ENCODE data around the gene ZXDC. TPM values are rescaled to one million over a fixed set of nuclear protein-coding genes. Genes with fewer than 3 reads are reported as not detected.

The ZXDC gene
- total RNA-seq, 1 donor from 2014 or later: 18.8 TPM

- Histone ChIP-seq H3K36me3 (ENCODE audit: control insufficient read depth in 3 of 3, insufficient read depth in 3 of 3, low read length in 3 of 3) (no peaks in the 10 kb centered on the region), H3K27ac (ENCODE audit: low read depth, low read length) (no peak overlapping the region), H3K9me3 (ENCODE audit: control insufficient read depth in 3 of 3, low read length in 3 of 3) (no peaks in the 10 kb centered on the region), H3K27me3 (ENCODE audit: control insufficient read depth in 3 of 3, insufficient read depth in 3 of 3, low read length in 3 of 3) (peaks cover 0 to 10% (median 3%) of the 10 kb centered on the region in 3 donors), H3K4me3 (ENCODE audit: low read length in 3 of 3) (no peak overlapping the region), H3K9ac (ENCODE audit: low read depth in 1 of 3, low read length in 3 of 3) (no peak overlapping the region), H3K4me1 (ENCODE audit: control insufficient read depth in 3 of 3, insufficient read depth in 3 of 3, low read length in 3 of 3) (peaks cover 0 to 3% (median 2%) of the 10 kb centered on the region in 3 donors)
These were observed 42.5 kb upstream of the ZXDC start for GRCh38 chr3:126517986-126518778.

DNA sequence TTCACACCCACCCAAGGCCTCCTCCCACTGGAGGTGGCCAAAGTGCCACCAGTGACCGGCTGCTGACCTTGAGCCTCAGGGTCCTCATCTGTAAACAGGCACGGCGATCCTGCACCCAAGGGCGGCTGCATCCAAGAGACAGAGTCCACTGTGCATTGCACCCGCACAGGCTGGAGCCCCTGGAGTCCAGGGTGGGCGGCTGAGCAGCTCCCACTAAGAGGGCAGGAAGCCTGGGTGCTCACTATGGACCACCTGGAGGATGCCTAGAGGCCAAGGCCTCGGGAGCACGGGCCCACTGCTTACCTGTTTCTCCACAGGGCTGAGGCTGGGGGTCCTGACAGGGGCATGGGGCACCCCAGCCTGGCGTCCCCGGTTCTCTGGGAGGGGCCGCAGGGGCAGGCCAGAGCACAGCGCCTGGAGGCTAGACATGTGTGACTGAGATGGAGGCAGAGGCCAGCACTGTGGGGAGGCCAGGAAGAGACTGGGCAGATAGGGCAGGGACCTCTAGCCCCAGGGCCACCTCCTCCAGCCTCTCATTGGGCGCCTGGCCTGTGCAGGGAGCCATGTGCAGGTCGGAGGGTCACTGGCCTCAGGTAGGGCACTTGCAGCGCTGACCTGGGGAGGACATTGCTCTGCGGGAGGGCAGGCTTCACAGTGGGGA lies 41.7 kb upstream of the ZXDC start, which contains the start of gene UROC1:
UROC1 (minus strand) TSS at position 483 of the 661 bp plus-strand sequence; CDS start at position 429, 54 bp downstream.
- peaks cover 0 to 7% (median 1%) of the 10 kb centered on the region in 3 donors for H3K4me1 ChIP-seq (ENCODE audit: control insufficient read depth in 3 of 3, insufficient read depth in 3 of 3, low read length in 3 of 3)
- peaks cover 0 to 4% (median 3%) of the 10 kb centered on the region in 3 donors for H3K27me3 ChIP-seq (ENCODE audit: control insufficient read depth in 3 of 3, insufficient read depth in 3 of 3, low read length in 3 of 3)
- H3K27ac ChIP-seq (ENCODE audit: low read depth, low read length): no peak within 1 kb of the TSS
- H3K9me3 ChIP-seq (ENCODE audit: control insufficient read depth in 3 of 3, low read length in 3 of 3): no peaks in the 10 kb centered on the region
- H3K36me3 ChIP-seq (ENCODE audit: control insufficient read depth in 3 of 3, insufficient read depth in 3 of 3, low read length in 3 of 3): no peaks in the 10 kb centered on the region
- H3K9ac ChIP-seq (ENCODE audit: low read depth in 1 of 3, low read length in 3 of 3): no peak within 1 kb of the TSS
- no peak within 1 kb of the TSS for H3K4me3 ChIP-seq (ENCODE audit: low read length in 3 of 3)

- no peaks in the 10 kb centered on the region for H3K9me3 ChIP-seq (ENCODE audit: control insufficient read depth in 3 of 3, low read length in 3 of 3)
- peaks cover 0 to 10% (median 2%) of the 10 kb centered on the region in 3 donors for H3K4me1 ChIP-seq (ENCODE audit: control insufficient read depth in 3 of 3, insufficient read depth in 3 of 3, low read length in 3 of 3)
- peaks cover 0 to 3% (median 3%) of the 10 kb centered on the region in 3 donors for H3K27me3 ChIP-seq (ENCODE audit: control insufficient read depth in 3 of 3, insufficient read depth in 3 of 3, low read length in 3 of 3)
- H3K4me3 ChIP-seq (ENCODE audit: low read length in 3 of 3): no peak overlapping the region
- H3K36me3 ChIP-seq (ENCODE audit: control insufficient read depth in 3 of 3, insufficient read depth in 3 of 3, low read length in 3 of 3): no peaks in the 10 kb centered on the region
- H3K9ac ChIP-seq (ENCODE audit: low read depth in 1 of 3, low read length in 3 of 3): no peak overlapping the region
- H3K27ac ChIP-seq (ENCODE audit: low read depth, low read length): no peak overlapping the region
These were observed 41.2 kb upstream of the ZXDC start for GRCh38 chr3:126516936-126517290.

- Histone ChIP-seq H3K4me3 (ENCODE audit: low read length in 3 of 3) (no peak overlapping the region), H3K36me3 (ENCODE audit: control insufficient read depth in 3 of 3, insufficient read depth in 3 of 3, low read length in 3 of 3) (no peaks in the 10 kb centered on the region), H3K27ac (ENCODE audit: low read depth, low read length) (no peak overlapping the region), H3K9me3 (ENCODE audit: control insufficient read depth in 3 of 3, low read length in 3 of 3) (no peaks in the 10 kb centered on the region), H3K9ac (ENCODE audit: low read depth in 1 of 3, low read length in 3 of 3) (no peak overlapping the region), H3K27me3 (ENCODE audit: control insufficient read depth in 3 of 3, insufficient read depth in 3 of 3, low read length in 3 of 3) (peaks cover 0 to 3% (median 3%) of the 10 kb centered on the region in 3 donors), H3K4me1 (ENCODE audit: control insufficient read depth in 3 of 3, insufficient read depth in 3 of 3, low read length in 3 of 3) (peaks cover 0 to 11% (median 2%) of the 10 kb centered on the region in 3 donors)
These were observed 40.7 kb upstream of the ZXDC start for GRCh38 chr3:126516152-126516935.

DNA sequence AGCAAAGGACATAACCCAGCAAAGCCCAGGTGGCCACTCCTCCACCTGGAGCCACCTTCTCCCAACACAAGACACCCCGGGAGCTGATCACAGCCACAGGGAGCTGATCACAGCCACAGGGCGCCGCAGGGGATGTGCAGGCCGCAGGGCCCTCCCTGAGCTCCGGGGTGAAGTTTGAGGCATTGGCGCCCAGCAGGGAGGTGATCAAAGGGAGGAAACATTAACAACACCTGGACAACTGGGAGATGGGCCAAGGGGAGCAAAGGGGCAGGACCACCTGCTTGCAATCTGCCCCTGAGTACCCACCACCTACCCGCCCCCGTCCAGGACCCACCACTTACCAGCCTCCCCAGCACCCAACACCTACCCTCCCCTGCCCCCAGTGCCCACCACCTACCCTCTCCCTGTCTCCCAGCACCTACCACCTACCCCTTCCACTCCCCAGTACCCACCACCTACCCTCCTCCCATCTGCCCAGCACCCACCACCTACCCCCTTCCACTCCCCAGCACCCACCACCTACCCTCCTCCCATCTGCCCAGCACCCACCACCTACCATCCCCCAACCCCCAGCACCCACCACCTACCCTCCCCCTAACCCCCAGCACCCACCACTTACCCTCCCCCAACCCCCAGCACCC lies 39.5 kb upstream of the ZXDC start:
- Histone ChIP-seq H3K27me3 (ENCODE audit: control insufficient read depth in 3 of 3, insufficient read depth in 3 of 3, low read length in 3 of 3) (peaks cover 0 to 3% (median 3%) of the 10 kb centered on the region in 3 donors), H3K36me3 (ENCODE audit: control insufficient read depth in 3 of 3, insufficient read depth in 3 of 3, low read length in 3 of 3) (no peaks in the 10 kb centered on the region), H3K4me1 (ENCODE audit: control insufficient read depth in 3 of 3, insufficient read depth in 3 of 3, low read length in 3 of 3) (peaks cover 0 to 11% (median 2%) of the 10 kb centered on the region in 3 donors), H3K4me3 (ENCODE audit: low read length in 3 of 3) (no peak overlapping the region), H3K9me3 (ENCODE audit: control insufficient read depth in 3 of 3, low read length in 3 of 3) (no peaks in the 10 kb centered on the region), H3K9ac (ENCODE audit: low read depth in 1 of 3, low read length in 3 of 3) (no peak overlapping the region), H3K27ac (ENCODE audit: low read depth, low read length) (no peak overlapping the region)

DNA sequence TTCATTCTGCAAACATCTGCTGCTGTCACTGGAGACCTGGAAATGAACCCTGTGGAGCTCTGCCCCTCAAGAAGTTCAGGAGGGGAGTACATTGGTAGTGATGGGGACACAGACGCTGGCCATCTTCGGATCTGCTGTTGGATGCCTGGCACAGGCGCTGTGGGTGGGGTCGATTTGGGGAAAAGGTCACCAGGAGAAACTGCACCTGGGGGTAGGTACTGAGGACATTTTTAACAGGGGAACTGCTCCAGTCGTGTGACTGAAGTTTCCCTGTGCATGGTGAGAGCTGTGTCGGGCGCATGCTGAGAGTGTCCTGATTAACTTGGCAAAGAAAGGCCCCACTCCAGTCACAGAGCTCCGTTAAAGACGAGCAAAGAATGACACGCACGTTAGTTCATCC lies 38.5 kb upstream of the ZXDC start:
- peaks cover 0 to 11% (median 2%) of the 10 kb centered on the region in 3 donors for H3K4me1 ChIP-seq (ENCODE audit: control insufficient read depth in 3 of 3, insufficient read depth in 3 of 3, low read length in 3 of 3)

GRCh38 chr3:126512916-126513650 lies 37.4 kb upstream of the ZXDC start:
- Histone ChIP-seq H3K27ac (ENCODE audit: low read depth, low read length) (no peak overlapping the region), H3K9ac (ENCODE audit: low read depth in 1 of 3, low read length in 3 of 3) (no peak overlapping the region), H3K9me3 (ENCODE audit: control insufficient read depth in 3 of 3, low read length in 3 of 3) (no peaks in the 10 kb centered on the region), H3K4me1 (ENCODE audit: control insufficient read depth in 3 of 3, insufficient read depth in 3 of 3, low read length in 3 of 3) (peaks cover 0 to 11% (median 2%) of the 10 kb centered on the region in 3 donors), H3K36me3 (ENCODE audit: control insufficient read depth in 3 of 3, insufficient read depth in 3 of 3, low read length in 3 of 3) (no peaks in the 10 kb centered on the region), H3K27me3 (ENCODE audit: control insufficient read depth in 3 of 3, insufficient read depth in 3 of 3, low read length in 3 of 3) (no peaks in the 10 kb centered on the region), H3K4me3 (ENCODE audit: low read length in 3 of 3) (no peak overlapping the region)

More for the DNA sequence above, 38.5 kb upstream of the ZXDC start:
- Histone ChIP-seq H3K9ac (ENCODE audit: low read depth in 1 of 3, low read length in 3 of 3) (no peak overlapping the region), H3K9me3 (ENCODE audit: control insufficient read depth in 3 of 3, low read length in 3 of 3) (no peaks in the 10 kb centered on the region), H3K36me3 (ENCODE audit: control insufficient read depth in 3 of 3, insufficient read depth in 3 of 3, low read length in 3 of 3) (no peaks in the 10 kb centered on the region), H3K27ac (ENCODE audit: low read depth, low read length) (no peak overlapping the region), H3K27me3 (ENCODE audit: control insufficient read depth in 3 of 3, insufficient read depth in 3 of 3, low read length in 3 of 3) (peaks cover 0 to 3% (median 0%) of the 10 kb centered on the region in 3 donors), H3K4me3 (ENCODE audit: low read length in 3 of 3) (no peak overlapping the region)

GRCh38 chr3:126512026-126512425 lies 36.3 kb upstream of the ZXDC start:
- H3K27me3 ChIP-seq (ENCODE audit: control insufficient read depth in 3 of 3, insufficient read depth in 3 of 3, low read length in 3 of 3): no peaks in the 10 kb centered on the region
- H3K9me3 ChIP-seq (ENCODE audit: control insufficient read depth in 3 of 3, low read length in 3 of 3): no peaks in the 10 kb centered on the region
- H3K27ac ChIP-seq (ENCODE audit: low read depth, low read length): no peak overlapping the region
- no peak overlapping the region for H3K4me3 ChIP-seq (ENCODE audit: low read length in 3 of 3)
- peaks cover 0 to 11% (median 2%) of the 10 kb centered on the region in 3 donors for H3K4me1 ChIP-seq (ENCODE audit: control insufficient read depth in 3 of 3, insufficient read depth in 3 of 3, low read length in 3 of 3)
- H3K9ac ChIP-seq (ENCODE audit: low read depth in 1 of 3, low read length in 3 of 3): no peak overlapping the region
- no peaks in the 10 kb centered on the region for H3K36me3 ChIP-seq (ENCODE audit: control insufficient read depth in 3 of 3, insufficient read depth in 3 of 3, low read length in 3 of 3)

DNA sequence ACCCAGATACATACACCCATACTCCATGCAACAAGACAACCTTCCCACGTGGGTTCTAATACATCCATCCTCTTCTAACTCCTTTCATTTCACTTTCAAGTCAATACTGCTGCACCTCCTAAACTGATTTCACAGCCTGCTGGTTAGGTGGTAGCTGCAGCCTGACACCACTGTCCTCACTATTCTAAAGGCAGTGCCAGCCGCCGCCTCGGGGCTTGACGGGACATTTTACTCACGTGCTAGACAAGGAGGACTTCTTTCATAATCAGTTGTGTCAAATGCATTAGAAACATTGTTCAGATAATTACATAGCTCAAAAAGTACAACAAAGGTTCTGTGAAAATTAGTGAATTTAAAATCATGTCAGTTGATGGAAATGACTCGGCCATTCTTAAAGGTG lies 35.6 kb upstream of the ZXDC start:
- Histone ChIP-seq H3K27ac (ENCODE audit: low read depth, low read length) (no peak overlapping the region), H3K4me1 (ENCODE audit: control insufficient read depth in 3 of 3, insufficient read depth in 3 of 3, low read length in 3 of 3) (peaks cover 0 to 11% (median 2%) of the 10 kb centered on the region in 3 donors), H3K4me3 (ENCODE audit: low read length in 3 of 3) (no peak overlapping the region), H3K36me3 (ENCODE audit: control insufficient read depth in 3 of 3, insufficient read depth in 3 of 3, low read length in 3 of 3) (no peaks in the 10 kb centered on the region), H3K9ac (ENCODE audit: low read depth in 1 of 3, low read length in 3 of 3) (no peak overlapping the region), H3K9me3 (ENCODE audit: control insufficient read depth in 3 of 3, low read length in 3 of 3) (no peaks in the 10 kb centered on the region), H3K27me3 (ENCODE audit: control insufficient read depth in 3 of 3, insufficient read depth in 3 of 3, low read length in 3 of 3) (no peaks in the 10 kb centered on the region)
